ENCODE results near the gene OR51T1. TPM values are rescaled to one million over a fixed set of nuclear protein-coding genes. Genes with fewer than 3 reads are reported as not detected.

Gene OR51T1
- total RNA-seq, 1 experiment from 2014 or later = not detected

DNA sequence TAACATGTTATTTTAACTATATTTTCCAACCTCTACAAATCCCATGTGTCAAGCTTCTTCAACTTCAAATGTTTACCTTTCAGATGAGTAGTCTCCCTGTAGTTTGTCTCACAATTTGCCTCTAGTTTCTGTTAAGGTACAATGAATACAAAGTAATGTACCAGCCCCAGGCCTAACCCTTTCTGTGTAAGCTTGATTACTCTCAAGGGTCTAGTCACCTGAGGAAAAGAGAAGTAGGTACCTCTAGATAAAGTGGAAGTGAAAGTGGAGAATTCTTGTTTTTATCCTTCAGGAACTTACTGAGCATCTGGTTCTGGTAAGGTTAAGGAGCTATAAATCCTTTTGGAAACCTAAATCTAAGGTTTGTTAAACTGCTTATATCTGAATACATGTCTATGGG is 21.8 kb downstream of the OR51T1 start, which contains the start of gene OR51A7:
TSS of gene OR51A7 (plus strand) at position 300 of the 400 bp plus-strand sequence. CDS start 3,587 bp downstream, outside the sequence.
- Histone ChIP-seq H2BK15ac (ENCODE audit: low read depth, low read length) (no peak within 1 kb of the TSS), H3K23ac (ENCODE audit: insufficient read length, low read depth, low read length) (no peak within 1 kb of the TSS), H3K9ac (ENCODE audit: extremely low read depth, insufficient read length, low read length) (no peak within 1 kb of the TSS), H4K5ac (ENCODE audit: insufficient read length, low read depth, low read length) (no peak within 1 kb of the TSS), H2BK12ac (ENCODE audit: insufficient read length, low read depth, low read length) (no peak within 1 kb of the TSS), H4K91ac (ENCODE audit: insufficient read length, low read depth, low read length) (no peak within 1 kb of the TSS), H2BK120ac (ENCODE audit: low read depth, low read length, poor library complexity, severe bottlenecking) (no peak within 1 kb of the TSS), H4K8ac (replicated peaks; ENCODE audit: insufficient read length, low read depth, low read length) (no peak within 1 kb of the TSS), H2AFZ (ENCODE audit: low read length) (no peak within 1 kb of the TSS), H3K56ac (ENCODE audit: insufficient read length, low read depth, low read length) (no peak within 1 kb of the TSS), H3K79me2 (ENCODE audit: insufficient read depth, low read length) (no peaks in the 10 kb centered on the region), H3K14ac (ENCODE audit: insufficient read depth, low read length) (no peak within 1 kb of the TSS), H2AK5ac (ENCODE audit: insufficient read length, low read length) (no peak within 1 kb of the TSS), H2BK20ac (ENCODE audit: low read depth, low read length, poor library complexity, severe bottlenecking) (no peak within 1 kb of the TSS), H3K4ac (ENCODE audit: low read depth, low read length) (no peak within 1 kb of the TSS), H3K18ac (ENCODE audit: insufficient read length, low read depth, low read length) (no peak within 1 kb of the TSS), H3K4me1 (ENCODE audit: insufficient read depth, low read length) (no peaks in the 10 kb centered on the region), H2BK5ac (ENCODE audit: insufficient read length, low read length) (no peak within 1 kb of the TSS), H3T11ph (ENCODE audit: low read length) (no peak within 1 kb of the TSS), H3K27me3 (ENCODE audit: insufficient read depth, low read length) (no peaks in the 10 kb centered on the region), H3K23me2 (ENCODE audit: insufficient read length, low read depth, low read length, poor library complexity, severe bottlenecking) (no peaks in the 10 kb centered on the region), H3K27ac (ENCODE audit: insufficient read length, low read depth, low read length) (no peak within 1 kb of the TSS), H3K79me1 (ENCODE audit: insufficient read depth, low read depth, low read length, poor library complexity, severe bottlenecking) (no peaks in the 10 kb centered on the region), H3K9me3 (ENCODE audit: control insufficient read depth, low read depth, low read length) (no peaks in the 10 kb centered on the region), H4K20me1 (ENCODE audit: control insufficient read depth, insufficient read depth, insufficient read length) (no peaks in the 10 kb centered on the region), H3K4me2 (ENCODE audit: insufficient read depth, insufficient read length, low read length) (no peak within 1 kb of the TSS)
- TF ChIP-seq CTCF (conservative IDR thresholded peaks at IDR 0.05) = no peak
- Mint-ChIP-seq H3K4me1 (no peaks in the 10 kb centered on the region; a peak in 1 of 4 replicates), H3K27me3 (ENCODE audit: low read depth) (0 out of 2 replicates have a peak, but pooled peaks cover 2% of the 10 kb centered on the region), H3K4me3 (no peak within 1 kb of the TSS), H3K36me3 (ENCODE audit: insufficient read depth in 1 of 3, low read depth in 3 of 3) (no peaks in the 10 kb centered on the region), H3K27ac (no peak within 1 kb of the TSS), H3K9me3 (no peaks in the 10 kb centered on the region)
- DNase-seq = no peak
